ENCODE data around the gene SYVN1. TPM values are rescaled to one million over a fixed set of nuclear protein-coding genes. Genes with fewer than 3 reads are reported as not detected.

Gene SYVN1
- total RNA-seq, 2 experiments from 2014 or later = 89.1 to 96.8 TPM

DNA sequence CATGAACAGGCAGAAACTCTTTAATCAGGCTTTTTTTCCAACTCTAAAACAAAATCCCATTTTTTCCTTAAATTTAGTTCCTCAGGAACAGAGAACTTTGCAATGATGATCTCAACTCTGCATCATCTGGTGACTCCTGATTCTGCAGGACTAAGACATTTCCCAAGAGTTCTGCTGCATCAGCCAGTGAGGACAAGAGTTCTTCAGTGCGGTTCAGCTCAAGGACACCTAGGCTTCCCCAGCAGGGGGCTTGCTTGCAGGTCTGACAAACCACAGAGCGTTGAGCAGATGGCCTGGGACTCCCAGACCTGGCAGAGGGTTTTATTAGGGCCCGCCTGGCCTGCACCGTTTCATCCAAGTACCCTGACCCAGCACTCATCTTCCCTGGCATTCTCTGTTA is 56.9 kb downstream of the SYVN1 start:
- Histone ChIP-seq H3K4me1 (ENCODE audit: insufficient read depth, low read length) (peaks cover 12% of the 10 kb centered on the region), H3K27ac (ENCODE audit: low read depth in 1 of 2, low read length in 2 of 2) (no peak overlapping the region), H3K27me3 (ENCODE audit: control insufficient read depth in 1 of 2, insufficient read depth in 2 of 2, low read length in 2 of 2) (no peaks in the 10 kb centered on the region), H3K36me3 (ENCODE audit: insufficient read depth, low read length) (no peaks in the 10 kb centered on the region), H3K4me3 (ENCODE audit: low read length) (no peak overlapping the region), H3K9me3 (ENCODE audit: control insufficient read depth in 1 of 2, insufficient read depth in 1 of 2, low read length in 2 of 2) (no peaks in the 10 kb centered on the region)
- no peak for TF ChIP-seq CTCF (IDR thresholded peaks at IDR 0.05)
- no peaks in the 10 kb centered on the region for H3K9me3 Mint-ChIP-seq
- no peaks in the 10 kb centered on the region for H3K36me3 Mint-ChIP-seq (ENCODE audit: low read depth)
- H3K4me3 Mint-ChIP-seq = no peak overlapping the region
- H3K27me3 Mint-ChIP-seq = no peaks in the 10 kb centered on the region
- POLR2A ChIA-PET = interaction anchor here (1.7 kb wide), 1 partner anchor 58 kb away, joined by 6 read pairs; no protein-coding TSS in a partner anchor
- intact Hi-C loops (cut with DNase I, micrococcal nuclease) = no loop called here
- H3K4me1 Mint-ChIP-seq (ENCODE audit: low read depth) = peaks cover 8% of the 10 kb centered on the region
- DNase-seq (no peak), ATAC-seq (ENCODE audit: poor library complexity) (no peak)
- H3K27ac Mint-ChIP-seq = no peak overlapping the region
- CTCF ChIA-PET = no interaction called here

Small RNA genes lying within 50 kb of the gene (microRNA-seq; reads per million reads assigned to microRNA genes)
- gene MIR6751 (ENCODE audit: borderline microRNAs expressed, borderline replicate concordance) = not detected

Other genes starting within 250 kb of the SYVN1 start
- 100 to 1,000 TPM; 189 to 198 TPM for gene ATG2A, start 217.3 kb downstream of the SYVN1 start, total RNA-seq
- 10 to 100 TPM; 16.8 to 18.3 TPM for gene PPP2R5B, start 209.8 kb downstream of the SYVN1 start, total RNA-seq
- under 1 TPM; 0.49 to 0.56 TPM for gene GPHA2, start 198.6 kb downstream of the SYVN1 start, total RNA-seq
- gene MAJIN, start 162.4 kb downstream of the SYVN1 start, total RNA-seq = under 1 TPM; 0.50 to 0.55 TPM
- not detected for gene BATF2, start 137.5 kb downstream of the SYVN1 start, total RNA-seq
- 10 to 100 TPM; 10.5 to 11.1 TPM for gene ARL2, start 120.4 kb downstream of the SYVN1 start, total RNA-seq
- 10 to 100 TPM; 13.9 to 14.7 TPM for gene SNX15, start 107.1 kb downstream of the SYVN1 start, total RNA-seq
- under 1 TPM; 0.49 to 0.78 TPM for gene SAC3D1, start 93.3 kb downstream of the SYVN1 start, total RNA-seq
- gene NAALADL1, start 76.0 kb downstream of the SYVN1 start, total RNA-seq = 1 to 10 TPM; 7.7 to 9.2 TPM
- under 1 TPM; 0.77 to 0.84 TPM for gene CDCA5, start 50.5 kb downstream of the SYVN1 start, total RNA-seq
- gene ZFPL1, start 50.3 kb downstream of the SYVN1 start, total RNA-seq = 10 to 100 TPM; 46.2 to 47.7 TPM
- 100 to 1,000 TPM; 243 to 246 TPM for gene VPS51, start 38.3 kb downstream of the SYVN1 start, total RNA-seq
- gene TM7SF2, start 22.6 kb downstream of the SYVN1 start, total RNA-seq = 10 to 100 TPM; 20.0 to 20.4 TPM
- 1 to 10 TPM; 9.0 to 9.5 TPM for gene ZNHIT2, start 16.8 kb downstream of the SYVN1 start, total RNA-seq
- 1,000 to 10,000 TPM; 1,937 to 1,976 TPM for gene FAU, start 12.4 kb downstream of the SYVN1 start, total RNA-seq
- 10 to 100 TPM; 53.0 to 53.3 TPM for gene MRPL49, start 12.2 kb downstream of the SYVN1 start, total RNA-seq
- gene SPDYC, start 35.7 kb upstream of the SYVN1 start, total RNA-seq = not detected
- gene CAPN1, start 47.4 kb upstream of the SYVN1 start, total RNA-seq = 10 to 100 TPM; 80.3 to 83.2 TPM
- gene POLA2, start 127.4 kb upstream of the SYVN1 start, total RNA-seq = 10 to 100 TPM in 1 of 2 experiments, 1 to 10 TPM in 1; 9.6 to 10.6 TPM
- under 1 TPM in 1 of 2 experiments, not detected in 1; 0.96 TPM for gene CDC42EP2, start 180.3 kb upstream of the SYVN1 start, total RNA-seq
- 10 to 100 TPM; 50.3 to 60.1 TPM for gene DPF2, start 199.3 kb upstream of the SYVN1 start, total RNA-seq
- under 1 TPM; 0.73 to 0.85 TPM for gene TIGD3, start 220.2 kb upstream of the SYVN1 start, total RNA-seq
- gene SLC25A45, start 248.1 kb upstream of the SYVN1 start, total RNA-seq = 10 to 100 TPM; 40.0 to 40.8 TPM

All from CD4-positive, alpha-beta T cell (primary cell).